Left ventricle myocardium inferior (tissue), 1 donor: ENCODE data around the gene TMEM18. TPM values are rescaled to one million over a fixed set of nuclear protein-coding genes. Genes with fewer than 3 reads are reported as not detected.

Source experiments
- DNase-seq: peaks from one replicate; pipeline ENCODE4 v3.0.0-alpha.2; 2020
- H3K27ac ChIP-seq: fragments of 200-600 bp; replicated peaks from 2 replicates; pipeline ENCODE4 v1.8.0; 2021
- H3K27me3 ChIP-seq: fragments of 200-600 bp; 2 replicates; pipeline ENCODE4 v1.8.0; 2021; ENCODE audit warnings: low read depth
- H3K36me3 ChIP-seq: fragments of 200-600 bp; 2 replicates; pipeline ENCODE4 v1.8.0; 2021
- H3K4me1 ChIP-seq: fragments of 200-600 bp; 2 replicates; pipeline ENCODE4 v1.8.0; 2021
- H3K4me3 ChIP-seq: fragments of 200-600 bp; 2 replicates; pipeline ENCODE4 v1.8.0; 2021; ENCODE audit warnings: mild to moderate bottlenecking, moderate library complexity
- H3K9me3 ChIP-seq: fragments of 200-600 bp; replicated peaks from 2 replicates; pipeline ENCODE4 v1.8.0; 2021
- CTCF ChIP-seq: fragments of 200-600 bp; IDR thresholded peaks from 2 replicates; pipeline ENCODE4 v1.8.0; 2021; ENCODE audit warnings: antibody characterized with exemption, mild to moderate bottlenecking, borderline replicate concordance
- intact Hi-C: fragments of 100-400 bp; cut with micrococcal nuclease; formaldehyde crosslinking; loops from one replicate; pipeline ENCODE4 v1.11.0; 2022
- total RNA-seq: library from RNA; stranded (reverse); fragmentation: NEBNext Ultra II Directional; extraction: Animal tissue kit (Norgen Biotek cat#: 25700); gene quantifications from one replicate; pipeline ENCODE4 v1.2.1, GENCODE V29; 2021
- donor health status: DM: no; HTN: yes; CAD: no; lungs with severe emphysema.

TMEM18 gene
- total RNA-seq, 1 donor from 2014 or later: 10.4 TPM

- H3K4me1 ChIP-seq: no peaks in the 10 kb centered on the region
- TF ChIP-seq CTCF: no peak
- no peak overlapping the region for H3K27ac ChIP-seq
- H3K27me3 ChIP-seq: peaks cover 70% of the 10 kb centered on the region
- no peaks in the 10 kb centered on the region for H3K36me3 ChIP-seq
- intact Hi-C loops: no loop called here
- H3K9me3 ChIP-seq: no peaks in the 10 kb centered on the region
- H3K4me3 ChIP-seq: no peak overlapping the region
- DNase-seq: no peak
Measured at GRCh38 chr2:641872-642815, 35.1 kb downstream of the TMEM18 start.

GRCh38 chr2:641164-641871 is 35.9 kb downstream of the TMEM18 start:
- no peak for TF ChIP-seq CTCF
- no peak for DNase-seq
- no peak overlapping the region for H3K27ac ChIP-seq
- intact Hi-C loops: no loop called here
- H3K9me3 ChIP-seq: no peaks in the 10 kb centered on the region
- no peaks in the 10 kb centered on the region for H3K36me3 ChIP-seq
- H3K27me3 ChIP-seq: peaks cover 69% of the 10 kb centered on the region
- H3K4me1 ChIP-seq: peaks cover 7% of the 10 kb centered on the region
- no peak overlapping the region for H3K4me3 ChIP-seq

- no peak for TF ChIP-seq CTCF
- intact Hi-C loops: no loop called here
- no peaks in the 10 kb centered on the region for H3K36me3 ChIP-seq
- no peak overlapping the region for H3K27ac ChIP-seq
- H3K27me3 ChIP-seq: peaks cover 68% of the 10 kb centered on the region
- peaks cover 8% of the 10 kb centered on the region for H3K4me1 ChIP-seq
- no peaks in the 10 kb centered on the region for H3K9me3 ChIP-seq
- H3K4me3 ChIP-seq: no peak overlapping the region
- no peak for DNase-seq
Measured at GRCh38 chr2:639703-640102, 37.5 kb downstream of the TMEM18 start.

- DNase-seq: no peak
- Histone ChIP-seq H3K27me3 (peaks cover 60% of the 10 kb centered on the region), H3K36me3 (no peaks in the 10 kb centered on the region), H3K4me3 (no peak overlapping the region), H3K4me1 (peaks cover 8% of the 10 kb centered on the region), H3K9me3 (no peaks in the 10 kb centered on the region), H3K27ac (no peak overlapping the region)
- intact Hi-C loops: no loop called here
- no peak for TF ChIP-seq CTCF
Measured at GRCh38 chr2:637804-638203, 39.4 kb downstream of the TMEM18 start.

- peaks cover under 1% of the 10 kb centered on the region for H3K9me3 ChIP-seq
- no peak for DNase-seq
- H3K4me3 ChIP-seq: no peak overlapping the region
- H3K27ac ChIP-seq: no peak overlapping the region
- H3K36me3 ChIP-seq: no peaks in the 10 kb centered on the region
- H3K4me1 ChIP-seq: peaks cover 8% of the 10 kb centered on the region
- intact Hi-C loops: no loop called here
- peaks cover 56% of the 10 kb centered on the region for H3K27me3 ChIP-seq
- TF ChIP-seq CTCF: no peak
Measured at GRCh38 chr2:637406-637776, 39.8 kb downstream of the TMEM18 start.
